ENCODE measurements around the gene CDCP1.
A peak's percentile ranks its signal among the peaks of the same experiment; 100 is the strongest.

CDCP1 gene

GRCh38 chr3:45132568-45133211, 13.5 kb downstream of the CDCP1 start:
- no peak overlapping the region for H3K4me2 ChIP-seq (ENCODE audit: low read length)
- H3K9ac ChIP-seq (ENCODE audit: low read depth, low read length), result no peak overlapping the region
- no peaks in the 10 kb centered on the region for H3K9me3 ChIP-seq (replicated peaks; ENCODE audit: low read length)
- no peaks in the 10 kb centered on the region for H3K27me3 ChIP-seq (ENCODE audit: control insufficient read depth, insufficient read depth, low read length)
- no peaks in the 10 kb centered on the region for H3K36me3 ChIP-seq (ENCODE audit: insufficient read depth, low read length)
- H3K4me1 ChIP-seq (ENCODE audit: control insufficient read depth, insufficient read depth, low read length), result peaks cover 48% of the 10 kb centered on the region
- no peak overlapping the region for H3K4me3 ChIP-seq (ENCODE audit: low read length)

- no peak overlapping the region for H3K4me3 ChIP-seq (ENCODE audit: low read length)
- peaks cover 58% of the 10 kb centered on the region for H3K4me1 ChIP-seq (ENCODE audit: control insufficient read depth, insufficient read depth, low read length)
- no peaks in the 10 kb centered on the region for H3K27me3 ChIP-seq (ENCODE audit: control insufficient read depth, insufficient read depth, low read length)
- H3K9me3 ChIP-seq (replicated peaks; ENCODE audit: low read length), result no peaks in the 10 kb centered on the region
- no peak overlapping the region for H3K4me2 ChIP-seq (ENCODE audit: low read length)
- no peaks in the 10 kb centered on the region for H3K36me3 ChIP-seq (ENCODE audit: insufficient read depth, low read length)
- H3K9ac ChIP-seq (ENCODE audit: low read depth, low read length), result no peak overlapping the region
These were observed 15.0 kb downstream of the CDCP1 start for GRCh38 chr3:45131201-45131600.

DNA sequence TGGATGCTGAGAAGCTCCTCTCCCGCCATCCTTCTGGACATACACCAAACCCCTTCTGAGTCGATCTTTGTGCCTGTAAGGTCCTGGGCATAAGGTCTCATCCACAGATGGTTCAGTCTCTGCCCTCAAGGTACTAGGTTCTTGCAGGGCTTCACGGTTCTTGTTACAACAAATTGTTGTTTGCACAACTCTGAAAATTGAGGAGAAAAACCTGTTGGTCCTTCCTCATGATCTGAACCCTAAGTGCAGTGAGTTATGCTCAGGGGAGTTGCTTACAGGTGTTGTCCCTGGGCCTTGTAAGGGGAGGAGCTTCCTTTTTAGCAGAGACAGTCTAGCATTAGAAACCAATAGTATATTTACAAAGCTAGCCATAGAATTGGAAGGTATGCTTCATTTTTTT, 15.7 kb downstream of the CDCP1 start:
- Histone ChIP-seq H3K4me3 (ENCODE audit: low read length) (no peak overlapping the region), H3K4me1 (ENCODE audit: control insufficient read depth, insufficient read depth, low read length) (peaks cover 57% of the 10 kb centered on the region), H3K36me3 (ENCODE audit: insufficient read depth, low read length) (no peaks in the 10 kb centered on the region)

GRCh38 chr3:45128950-45129349, 17.2 kb downstream of the CDCP1 start:
- H3K9me3 ChIP-seq (replicated peaks; ENCODE audit: low read length), result no peaks in the 10 kb centered on the region

More for the DNA sequence above, 15.7 kb downstream of the CDCP1 start:
- Histone ChIP-seq H3K4me2 (ENCODE audit: low read length) (no peak overlapping the region), H3K9me3 (replicated peaks; ENCODE audit: low read length) (no peaks in the 10 kb centered on the region), H3K27me3 (ENCODE audit: control insufficient read depth, insufficient read depth, low read length) (no peaks in the 10 kb centered on the region), H3K9ac (ENCODE audit: low read depth, low read length) (no peak overlapping the region)

DNA sequence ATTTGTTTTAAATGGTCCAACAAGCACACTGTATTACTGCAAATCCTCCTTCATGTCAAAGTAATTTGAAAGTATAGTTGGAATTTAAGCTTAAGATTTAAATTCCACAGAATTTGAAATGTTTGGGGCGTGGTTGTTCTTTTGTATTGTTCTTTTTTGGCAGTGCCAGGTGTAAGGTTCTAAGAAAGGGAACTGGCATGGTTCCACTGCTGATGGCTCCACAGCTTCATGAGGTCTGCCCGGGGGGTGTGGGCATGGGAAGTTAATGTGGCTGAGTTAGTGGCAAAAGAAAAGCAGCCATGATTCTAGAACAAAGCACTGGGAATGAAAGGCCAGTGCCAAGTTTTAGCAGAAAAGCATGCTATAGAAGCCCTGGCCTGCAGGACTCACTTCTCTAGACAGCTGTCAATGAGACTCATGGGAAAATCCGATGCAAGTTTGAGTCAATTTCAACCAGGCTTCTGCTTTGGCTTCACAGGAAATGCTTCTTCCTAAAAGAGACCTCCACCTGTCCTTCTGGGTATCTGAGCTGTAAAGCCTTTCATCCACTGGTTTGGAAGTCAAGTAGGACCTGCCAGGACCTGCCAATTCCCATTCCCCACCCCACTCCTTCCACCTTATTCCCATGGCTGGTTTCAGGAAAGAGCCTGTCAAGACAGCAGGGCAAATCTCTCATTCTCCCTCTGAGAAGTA, 18.9 kb downstream of the CDCP1 start:
- H3K4me3 ChIP-seq (ENCODE audit: low read length), result no peak overlapping the region
- H3K4me1 ChIP-seq (ENCODE audit: control insufficient read depth, insufficient read depth, low read length), result peaks cover 61% of the 10 kb centered on the region

More at GRCh38 chr3:45128950-45129349, 17.2 kb downstream of the CDCP1 start:
- H3K4me2 ChIP-seq (ENCODE audit: low read length), result no peak overlapping the region
- H3K4me3 ChIP-seq (ENCODE audit: low read length), result no peak overlapping the region
- no peaks in the 10 kb centered on the region for H3K36me3 ChIP-seq (ENCODE audit: insufficient read depth, low read length)
- H3K27me3 ChIP-seq (ENCODE audit: control insufficient read depth, insufficient read depth, low read length), result no peaks in the 10 kb centered on the region
- H3K9ac ChIP-seq (ENCODE audit: low read depth, low read length), result no peak overlapping the region
- peaks cover 58% of the 10 kb centered on the region for H3K4me1 ChIP-seq (ENCODE audit: control insufficient read depth, insufficient read depth, low read length)

GRCh38 chr3:45126730-45127129, 19.4 kb downstream of the CDCP1 start:
- H3K36me3 ChIP-seq (ENCODE audit: insufficient read depth, low read length), result no peaks in the 10 kb centered on the region
- peaks cover 59% of the 10 kb centered on the region for H3K4me1 ChIP-seq (ENCODE audit: control insufficient read depth, insufficient read depth, low read length)
- no peak overlapping the region for H3K9ac ChIP-seq (ENCODE audit: low read depth, low read length)
- no peaks in the 10 kb centered on the region for H3K27me3 ChIP-seq (ENCODE audit: control insufficient read depth, insufficient read depth, low read length)
- H3K9me3 ChIP-seq (replicated peaks; ENCODE audit: low read length), result no peaks in the 10 kb centered on the region
- no peak overlapping the region for H3K4me3 ChIP-seq (ENCODE audit: low read length)
- no peak overlapping the region for H3K4me2 ChIP-seq (ENCODE audit: low read length)

More for the DNA sequence above, 18.9 kb downstream of the CDCP1 start:
- Histone ChIP-seq H3K9me3 (replicated peaks; ENCODE audit: low read length) (no peaks in the 10 kb centered on the region), H3K9ac (ENCODE audit: low read depth, low read length) (no peak overlapping the region), H3K4me2 (ENCODE audit: low read length) (no peak overlapping the region), H3K27me3 (ENCODE audit: control insufficient read depth, insufficient read depth, low read length) (no peaks in the 10 kb centered on the region), H3K36me3 (ENCODE audit: insufficient read depth, low read length) (no peaks in the 10 kb centered on the region)

DNA sequence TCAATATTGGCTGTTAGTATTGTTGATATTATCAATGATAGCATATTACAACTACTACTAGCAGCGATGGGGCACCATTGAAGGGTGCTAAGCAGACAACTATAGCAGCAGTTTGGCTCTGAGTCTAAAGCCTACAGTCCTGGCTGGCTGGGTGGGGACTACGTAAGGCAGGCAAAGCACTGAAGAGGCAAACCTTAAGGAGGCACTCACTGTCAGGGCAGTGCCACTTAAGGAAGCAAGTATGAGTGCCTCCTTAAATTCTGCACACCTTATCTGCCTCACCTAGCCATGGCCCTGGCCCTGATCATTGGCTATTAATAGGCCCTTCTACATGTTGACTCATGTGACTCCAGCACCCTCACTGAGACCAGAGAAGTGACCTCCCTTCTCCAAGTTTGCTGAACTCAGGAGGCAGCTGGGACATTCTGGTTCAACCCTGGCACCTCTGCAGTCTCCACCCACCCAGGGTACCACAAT, 20.6 kb downstream of the CDCP1 start:
- Histone ChIP-seq H3K4me1 (ENCODE audit: control insufficient read depth, insufficient read depth, low read length) (peaks cover 54% of the 10 kb centered on the region), H3K9me3 (replicated peaks; ENCODE audit: low read length) (no peaks in the 10 kb centered on the region), H3K27me3 (ENCODE audit: control insufficient read depth, insufficient read depth, low read length) (no peaks in the 10 kb centered on the region), H3K4me2 (ENCODE audit: low read length) (no peak overlapping the region), H3K9ac (ENCODE audit: low read depth, low read length) (no peak overlapping the region), H3K4me3 (ENCODE audit: low read length) (no peak overlapping the region), H3K36me3 (ENCODE audit: insufficient read depth, low read length) (no peaks in the 10 kb centered on the region)

- Histone ChIP-seq H3K27me3 (ENCODE audit: control insufficient read depth, insufficient read depth, low read length) (no peaks in the 10 kb centered on the region), H3K4me2 (ENCODE audit: low read length) (peak overlapping the region; percentile 50), H3K36me3 (ENCODE audit: insufficient read depth, low read length) (no peaks in the 10 kb centered on the region), H3K4me1 (ENCODE audit: control insufficient read depth, insufficient read depth, low read length) (peaks cover 60% of the 10 kb centered on the region), H3K9me3 (replicated peaks; ENCODE audit: low read length) (no peaks in the 10 kb centered on the region), H3K4me3 (ENCODE audit: low read length) (peak overlapping the region; percentile 11), H3K9ac (ENCODE audit: low read depth, low read length) (peak overlapping the region; percentile 12)
These were observed 21.2 kb downstream of the CDCP1 start for GRCh38 chr3:45124956-45125355.

GRCh38 chr3:45124352-45124751, 21.8 kb downstream of the CDCP1 start:
- Histone ChIP-seq H3K36me3 (ENCODE audit: insufficient read depth, low read length) (no peaks in the 10 kb centered on the region), H3K4me2 (ENCODE audit: low read length) (peak overlapping the region; percentile 66), H3K9ac (ENCODE audit: low read depth, low read length) (peak overlapping the region; percentile 75)

DNA sequence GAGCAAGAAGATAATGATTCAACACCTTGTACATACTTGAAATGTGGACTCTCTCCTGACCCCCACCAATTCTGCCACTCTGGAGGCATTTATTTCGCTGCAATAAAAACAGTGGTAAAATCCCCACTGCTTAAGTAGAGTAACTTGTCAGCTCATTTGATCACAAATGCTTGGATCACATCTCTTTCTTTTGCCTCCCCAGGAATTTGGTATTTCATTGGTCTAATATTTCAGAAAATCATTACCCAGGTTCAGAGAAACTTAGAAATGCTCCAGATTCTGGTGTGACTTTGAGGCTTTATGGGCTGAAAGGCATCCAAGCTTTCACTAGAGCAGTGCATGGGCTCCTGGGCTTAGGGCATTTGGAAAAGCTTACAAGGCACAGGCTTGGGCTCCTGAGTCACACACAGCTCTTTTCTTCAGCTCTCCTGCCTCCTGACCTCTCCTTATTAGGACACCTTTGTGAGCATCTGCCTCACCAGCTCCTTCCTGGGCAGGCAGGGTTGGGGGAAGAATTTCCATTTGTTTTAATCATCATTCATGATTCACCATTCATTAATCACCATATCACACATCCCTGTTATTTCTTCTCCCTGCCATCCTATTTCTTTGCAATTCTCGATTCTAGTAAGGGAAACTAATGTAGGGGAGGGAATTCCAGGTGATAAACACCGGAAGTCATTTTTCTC, 22.5 kb downstream of the CDCP1 start:
- no peaks in the 10 kb centered on the region for H3K27me3 ChIP-seq (ENCODE audit: control insufficient read depth, insufficient read depth, low read length)
- no peaks in the 10 kb centered on the region for H3K9me3 ChIP-seq (replicated peaks; ENCODE audit: low read length)
- H3K36me3 ChIP-seq (ENCODE audit: insufficient read depth, low read length), result no peaks in the 10 kb centered on the region
- peaks cover 62% of the 10 kb centered on the region for H3K4me1 ChIP-seq (ENCODE audit: control insufficient read depth, insufficient read depth, low read length)
- peak overlapping the region; percentile 75 for H3K9ac ChIP-seq (ENCODE audit: low read depth, low read length)
- no peak overlapping the region for H3K4me3 ChIP-seq (ENCODE audit: low read length)
- peak overlapping the region; percentile 66 for H3K4me2 ChIP-seq (ENCODE audit: low read length)

More at GRCh38 chr3:45124352-45124751, 21.8 kb downstream of the CDCP1 start:
- Histone ChIP-seq H3K27me3 (ENCODE audit: control insufficient read depth, insufficient read depth, low read length) (no peaks in the 10 kb centered on the region), H3K9me3 (replicated peaks; ENCODE audit: low read length) (no peaks in the 10 kb centered on the region), H3K4me1 (ENCODE audit: control insufficient read depth, insufficient read depth, low read length) (peaks cover 62% of the 10 kb centered on the region), H3K4me3 (ENCODE audit: low read length) (peak overlapping the region; percentile 11)

- Histone ChIP-seq H3K4me3 (ENCODE audit: low read length) (no peak overlapping the region), H3K36me3 (ENCODE audit: insufficient read depth, low read length) (no peaks in the 10 kb centered on the region), H3K9me3 (replicated peaks; ENCODE audit: low read length) (no peaks in the 10 kb centered on the region), H3K9ac (ENCODE audit: low read depth, low read length) (peak overlapping the region; percentile 75), H3K27me3 (ENCODE audit: control insufficient read depth, insufficient read depth, low read length) (no peaks in the 10 kb centered on the region), H3K4me1 (ENCODE audit: control insufficient read depth, insufficient read depth, low read length) (peaks cover 62% of the 10 kb centered on the region), H3K4me2 (ENCODE audit: low read length) (peak overlapping the region; percentile 66)
These were observed 23.1 kb downstream of the CDCP1 start for GRCh38 chr3:45123030-45123429.

Data from skeletal muscle satellite cell (primary cell).